HG03135 (cell line): ENCODE data around the gene CIAO2B.
"Not testable (repeated sequence)": the region's sequence is repeated elsewhere in the genome, so short reads cannot be mapped to it uniquely, and the experiment has no call there.

ENCODE experiments used
- ATAC-seq: cut with Tn5 transposase; IDR thresholded peaks from one replicate; pipeline ENCODE4 v1.9.1; 2021; ENCODE audit warnings: mild to moderate bottlenecking, moderate library complexity; ENCODE audit not compliant: unreplicated experiment

The CIAO2B gene

GRCh38 chr16:66956154-66956457 lies 21.9 kb upstream of the CIAO2B start:
- ATAC-seq = not testable (repeated sequence)

GRCh38 chr16:66955363-66956153 lies 21.4 kb upstream of the CIAO2B start:
- ATAC-seq = not testable (repeated sequence)

- no peak for ATAC-seq
These were observed 20.0 kb upstream of the CIAO2B start for GRCh38 chr16:66954097-66954659.

- no peak for ATAC-seq
These were observed 19.4 kb upstream of the CIAO2B start for GRCh38 chr16:66953462-66954096.

- ATAC-seq = no peak
These were observed 18.4 kb upstream of the CIAO2B start for GRCh38 chr16:66952430-66953110.

GRCh38 chr16:66950971-66951790 lies 17.0 kb upstream of the CIAO2B start:
- no peak for ATAC-seq

GRCh38 chr16:66950437-66950836 lies 16.2 kb upstream of the CIAO2B start:
- no peak for ATAC-seq

- ATAC-seq = no peak
These were observed 15.3 kb upstream of the CIAO2B start for GRCh38 chr16:66949472-66949871.

- no peak for ATAC-seq
These were observed 14.6 kb upstream of the CIAO2B start for GRCh38 chr16:66948837-66949225.

- no peak for ATAC-seq
These were observed 14.1 kb upstream of the CIAO2B start for GRCh38 chr16:66948134-66948836.

GRCh38 chr16:66947302-66948065 lies 13.3 kb upstream of the CIAO2B start:
- ATAC-seq = peak; percentile 66

GRCh38 chr16:66946974-66947301 lies 12.7 kb upstream of the CIAO2B start:
- ATAC-seq = no peak

GRCh38 chr16:66946541-66946940 lies 12.3 kb upstream of the CIAO2B start:
- ATAC-seq = no peak

- no peak for ATAC-seq
These were observed 11.7 kb upstream of the CIAO2B start for GRCh38 chr16:66945939-66946338.

- not testable (repeated sequence) for ATAC-seq
These were observed 10.8 kb upstream of the CIAO2B start for GRCh38 chr16:66944971-66945370.

GRCh38 chr16:66944054-66944441 lies 9.8 kb upstream of the CIAO2B start:
- no peak for ATAC-seq

GRCh38 chr16:66943426-66944053 lies 9.3 kb upstream of the CIAO2B start:
- ATAC-seq = no peak

- no peak for ATAC-seq
These were observed 8.8 kb upstream of the CIAO2B start for GRCh38 chr16:66942981-66943380.

- no peak for ATAC-seq
These were observed 6.0 kb upstream of the CIAO2B start for GRCh38 chr16:66940236-66940635.
